H9 (cell line): ENCODE data around the gene TMEFF2. TPM values are rescaled to one million over a fixed set of nuclear protein-coding genes. Genes with fewer than 3 reads are reported as not detected.

Experiments used
- DNase-seq: peaks from one replicate; pipeline ENCODE4 v3.0.0-alpha.2; 2017
- H2AFZ ChIP-seq: one replicate; pipeline ENCODE4 v1.6.1; 2013; ENCODE audit warnings: mild to moderate bottlenecking, low read length, control low read depth, moderate library complexity
- H2AK5ac ChIP-seq: 2 replicates; pipeline ENCODE4 v1.6.1; 2013; ENCODE audit warnings: low read length, control low read depth, mixed read lengths; ENCODE audit not compliant: insufficient read length
- H2BK120ac ChIP-seq: one replicate; pipeline ENCODE4 v1.6.1; 2013; ENCODE audit warnings: low read depth, mild to moderate bottlenecking, low read length, control low read depth, inconsistent platforms; ENCODE audit not compliant: poor library complexity, severe bottlenecking
- H2BK12ac ChIP-seq: 2 replicates; pipeline ENCODE4 v1.6.1; 2013; ENCODE audit warnings: low read length, control low read depth, mixed read lengths, low read depth; ENCODE audit not compliant: insufficient read length
- H2BK15ac ChIP-seq: 2 replicates; pipeline ENCODE4 v1.6.1; 2013; ENCODE audit warnings: low read depth, low read length, control low read depth
- H2BK20ac ChIP-seq: one replicate; pipeline ENCODE4 v1.6.1; 2013; ENCODE audit warnings: low read depth, mild to moderate bottlenecking, low read length, control low read depth, inconsistent platforms; ENCODE audit not compliant: poor library complexity, severe bottlenecking
- H2BK5ac ChIP-seq: 2 replicates; pipeline ENCODE4 v1.6.1; 2013; ENCODE audit warnings: low read length, control low read depth, mixed read lengths; ENCODE audit not compliant: insufficient read length
- H3K14ac ChIP-seq: 2 replicates; pipeline ENCODE4 v1.6.1; 2013; ENCODE audit warnings: low read length, control low read depth; ENCODE audit not compliant: insufficient read depth
- H3K18ac ChIP-seq: 2 replicates; pipeline ENCODE4 v1.6.1; 2013; ENCODE audit warnings: low read depth, mild to moderate bottlenecking, mixed read lengths, low read length, control low read depth; ENCODE audit not compliant: insufficient read length
- H3K23ac ChIP-seq: 2 replicates; pipeline ENCODE4 v1.6.1; 2013; ENCODE audit warnings: low read length, control low read depth, mixed read lengths, low read depth; ENCODE audit not compliant: insufficient read length
- H3K23me2 ChIP-seq: 2 replicates; pipeline ENCODE4 v1.6.1; 2013; ENCODE audit warnings: low read depth, mild to moderate bottlenecking, mixed read lengths, low read length, control low read depth; ENCODE audit not compliant: insufficient read length, poor library complexity, severe bottlenecking
- H3K27ac ChIP-seq: 2 replicates; pipeline ENCODE4 v1.5.1; 2013; ENCODE audit warnings: low read length, control low read depth, mixed read lengths, low read depth; ENCODE audit not compliant: insufficient read length
- H3K27me3 ChIP-seq: 2 replicates; pipeline ENCODE4 v1.6.1; 2013; ENCODE audit warnings: low read length, control low read depth, inconsistent platforms; ENCODE audit not compliant: insufficient read depth
- H3K4ac ChIP-seq: 2 replicates; pipeline ENCODE4 v1.6.1; 2013; ENCODE audit warnings: low read depth, mild to moderate bottlenecking, control low read depth, inconsistent platforms, low read length, moderate library complexity
- H3K4me1 ChIP-seq: 2 replicates; pipeline ENCODE4 v1.6.1; 2013; ENCODE audit warnings: low read length, control low read depth, inconsistent platforms; ENCODE audit not compliant: insufficient read depth
- H3K4me2 ChIP-seq: 2 replicates; pipeline ENCODE4 v1.6.1; 2013; ENCODE audit warnings: low read length, control low read depth, mixed read lengths; ENCODE audit not compliant: insufficient read length, insufficient read depth
- H3K56ac ChIP-seq: 2 replicates; pipeline ENCODE4 v1.6.1; 2013; ENCODE audit warnings: low read depth, mild to moderate bottlenecking, mixed read lengths, low read length, control low read depth; ENCODE audit not compliant: insufficient read length
- H3K79me1 ChIP-seq: 2 replicates; pipeline ENCODE4 v1.6.1; 2013; ENCODE audit warnings: low read depth, mild to moderate bottlenecking, moderate library complexity, low read length, control low read depth, inconsistent platforms; ENCODE audit not compliant: insufficient read depth, poor library complexity, severe bottlenecking
- H3K79me2 ChIP-seq: 2 replicates; pipeline ENCODE4 v1.6.1; 2013; ENCODE audit warnings: low read length, control low read depth, inconsistent platforms; ENCODE audit not compliant: insufficient read depth
- H3K9ac ChIP-seq: 2 replicates; pipeline ENCODE4 v1.6.1; 2013; ENCODE audit warnings: low read length, control low read depth, mixed read lengths; ENCODE audit not compliant: insufficient read length; ENCODE audit errors: extremely low read depth
- H3K9me3 ChIP-seq: one replicate; pipeline ENCODE4 v1.6.1; 2013; ENCODE audit warnings: low read depth, low read length, inconsistent platforms; ENCODE audit not compliant: control insufficient read depth
- H3T11ph ChIP-seq: one replicate; pipeline ENCODE4 v1.6.1; 2013; ENCODE audit warnings: mild to moderate bottlenecking, low read length, control low read depth, inconsistent platforms
- H4K20me1 ChIP-seq: one replicate; pipeline ENCODE4 v1.6.1; 2013; ENCODE audit not compliant: control insufficient read depth, insufficient read length, insufficient read depth
- H4K5ac ChIP-seq: 2 replicates; pipeline ENCODE4 v1.6.1; 2013; ENCODE audit warnings: low read depth, mild to moderate bottlenecking, mixed read lengths, low read length, control low read depth; ENCODE audit not compliant: insufficient read length
- H4K8ac ChIP-seq: replicated peaks from 2 replicates; pipeline ENCODE4 v1.6.1; 2013; ENCODE audit warnings: low read length, control low read depth, mixed read lengths, low read depth; ENCODE audit not compliant: insufficient read length
- H4K91ac ChIP-seq: 2 replicates; pipeline ENCODE4 v1.6.1; 2013; ENCODE audit warnings: low read depth, mild to moderate bottlenecking, moderate library complexity, mixed read lengths, low read length, control low read depth; ENCODE audit not compliant: insufficient read length
- H3K27ac Mint-ChIP-seq, 3 experiments: 2 replicates in 2 of 3; 3 replicates in 1 of 3; pipeline ENCODE4 v1.8.0; 2020 to 2021; ENCODE audit warnings: mixed read lengths in 3 of 3, mild to moderate bottlenecking in 1 of 3, moderate library complexity in 1 of 3
- H3K27me3 Mint-ChIP-seq: 2 replicates; pipeline ENCODE4 v1.8.0; 2021; ENCODE audit warnings: low read depth, mild to moderate bottlenecking, moderate library complexity, mixed read lengths
- H3K36me3 Mint-ChIP-seq, 3 experiments: 2 replicates in 2 of 3; 3 replicates in 1 of 3; pipeline ENCODE4 v1.8.0; 2020 to 2021; ENCODE audit warnings: low read depth in 3 of 3, mixed read lengths in 3 of 3; ENCODE audit not compliant: insufficient read depth in 1 of 3
- H3K4me1 Mint-ChIP-seq, 2 experiments: 2 replicates each; pipeline ENCODE4 v1.8.0; 2020; ENCODE audit warnings: mixed read lengths in 2 of 2
- H3K4me3 Mint-ChIP-seq, 2 experiments: 2 replicates in 1 of 2; 3 replicates in 1 of 2; pipeline ENCODE4 v1.8.0; 2020 to 2021; ENCODE audit warnings: mild to moderate bottlenecking in 2 of 2, mixed read lengths in 2 of 2, moderate library complexity in 1 of 2
- H3K9me3 Mint-ChIP-seq, 2 experiments: 2 replicates in 1 of 2; 3 replicates in 1 of 2; pipeline ENCODE4 v1.8.0; 2020; ENCODE audit warnings: mild to moderate bottlenecking in 2 of 2, mixed read lengths in 2 of 2, moderate library complexity in 1 of 2
- WGBS: extraction: QIAGEN DNeasy Blood & Tissue Kit; methylation state at CpG from one replicate; pipeline ENCODE4 v1.1.7; 2013; ENCODE audit warnings: missing lambda C conversion rate, low lambda C conversion rate, mixed read lengths; ENCODE audit not compliant: insufficient read length; ENCODE audit errors: extremely low coverage; 5-methylcytosine and 5-hydroxymethylcytosine counted together
- total RNA-seq: library from RNA; stranded (reverse); gene quantifications from 2 replicates; pipeline ENCODE4 v1.2.1, GENCODE V29; 2021
- TF ChIP-seq, protein P1 (sequence below): fragments of 200-600 bp; sonication (generic); conservative IDR thresholded peaks from 3 replicates; pipeline ENCODE4 v1.8.0; 2021; ENCODE audit warnings: antibody characterized with exemption, mild to moderate bottlenecking

Gene TMEFF2
- total RNA-seq, 1 experiment from 2014 or later: 0.39 TPM

DNA sequence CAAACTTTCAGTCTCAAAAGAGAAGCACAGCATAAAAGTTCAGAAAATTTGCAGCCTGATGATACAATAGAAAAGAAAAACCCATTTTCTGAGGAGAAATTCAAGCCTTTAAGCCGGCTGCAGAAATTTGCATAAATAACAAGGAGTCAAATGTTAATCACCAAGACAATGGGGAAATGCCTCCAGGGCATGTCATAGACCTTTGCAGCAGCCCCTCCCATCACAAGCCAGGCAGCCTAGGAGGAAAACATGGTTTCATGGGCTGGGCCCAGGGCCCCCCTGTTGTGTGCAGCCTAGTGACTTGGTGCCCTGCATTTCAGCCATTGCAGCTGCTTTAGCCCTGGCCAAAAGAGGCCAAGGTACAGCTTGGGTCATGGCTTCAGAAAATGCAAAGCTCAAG lies 293.7 kb downstream of the TMEFF2 start:
- Histone ChIP-seq H3K79me2 (no peaks in the 10 kb centered on the region), H2BK20ac (no peak overlapping the region), H3K23me2 (no peaks in the 10 kb centered on the region), H3K56ac (no peak overlapping the region), H4K8ac (no peak overlapping the region), H2AK5ac (no peak overlapping the region), H3K9me3 (peaks cover 6% of the 10 kb centered on the region), H3K27me3 (no peaks in the 10 kb centered on the region), H3K4me1 (peaks cover 2% of the 10 kb centered on the region; the same call in 1 of the 2 replicates), H3K9ac (no peak overlapping the region), H3K18ac (no peak overlapping the region), H4K91ac (no peak overlapping the region), H3K23ac (no peak overlapping the region), H3K79me1 (no peaks in the 10 kb centered on the region), H2BK12ac (no peak overlapping the region), H3T11ph (no peak overlapping the region), H3K14ac (no peak overlapping the region), H4K5ac (no peak overlapping the region), H2BK120ac (no peak overlapping the region), H3K4ac (no peak overlapping the region), H3K27ac (no peak overlapping the region), H3K4me2 (no peak overlapping the region), H2BK5ac (no peak overlapping the region), H4K20me1 (no peaks in the 10 kb centered on the region), H2AFZ (no peak overlapping the region), H2BK15ac (no peak overlapping the region)
- H3K4me1 Mint-ChIP-seq: peaks cover 23 to 27% of the 10 kb centered on the region in 2 experiments
- H3K4me3 Mint-ChIP-seq: no peak overlapping the region
- WGBS: no CpG with 5 or more reads among the region's 1 CpG
- peaks cover 17 to 27% (median 24%) of the 10 kb centered on the region in 3 experiments for H3K36me3 Mint-ChIP-seq
- H3K27me3 Mint-ChIP-seq: no peaks in the 10 kb centered on the region
- TF ChIP-seq, protein P1, sequence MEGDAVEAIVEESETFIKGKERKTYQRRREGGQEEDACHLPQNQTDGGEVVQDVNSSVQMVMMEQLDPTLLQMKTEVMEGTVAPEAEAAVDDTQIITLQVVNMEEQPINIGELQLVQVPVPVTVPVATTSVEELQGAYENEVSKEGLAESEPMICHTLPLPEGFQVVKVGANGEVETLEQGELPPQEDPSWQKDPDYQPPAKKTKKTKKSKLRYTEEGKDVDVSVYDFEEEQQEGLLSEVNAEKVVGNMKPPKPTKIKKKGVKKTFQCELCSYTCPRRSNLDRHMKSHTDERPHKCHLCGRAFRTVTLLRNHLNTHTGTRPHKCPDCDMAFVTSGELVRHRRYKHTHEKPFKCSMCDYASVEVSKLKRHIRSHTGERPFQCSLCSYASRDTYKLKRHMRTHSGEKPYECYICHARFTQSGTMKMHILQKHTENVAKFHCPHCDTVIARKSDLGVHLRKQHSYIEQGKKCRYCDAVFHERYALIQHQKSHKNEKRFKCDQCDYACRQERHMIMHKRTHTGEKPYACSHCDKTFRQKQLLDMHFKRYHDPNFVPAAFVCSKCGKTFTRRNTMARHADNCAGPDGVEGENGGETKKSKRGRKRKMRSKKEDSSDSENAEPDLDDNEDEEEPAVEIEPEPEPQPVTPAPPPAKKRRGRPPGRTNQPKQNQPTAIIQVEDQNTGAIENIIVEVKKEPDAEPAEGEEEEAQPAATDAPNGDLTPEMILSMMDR: no peak
- 0 out of 7 replicates have a peak overlapping the region, but pooled peaks of 2 of the 3 experiments have one; percentile 9 to 24 for H3K27ac Mint-ChIP-seq
- H3K9me3 Mint-ChIP-seq: peaks cover 26% of the 10 kb centered on the region in 2 experiments
- peak; percentile 69 for DNase-seq
